SK-N-SH (cell line): ENCODE measurements around the gene COL5A1. TPM values are rescaled to one million over a fixed set of nuclear protein-coding genes. Genes with fewer than 3 reads are reported as not detected.
A peak's percentile ranks its signal among the peaks of the same experiment; 100 is the strongest.

Experiments used
- CTCF ChIA-PET: fragments of 300-600, 350-600 bp; formaldehyde crosslinking; extraction: SDS; loops from one replicate; lab custom pipeline; 2021; lab: Yijun Ruan, JAX
- POLR2A ChIA-PET: fragments of 350-600 bp; sonication (Branson Sonifier 250); formaldehyde crosslinking; extraction: SDS; loops from one replicate; lab custom pipeline; 2020; ENCODE audit warnings: antibody characterized with exemption, inconsistent platforms; lab: Yijun Ruan, JAX
- DNase-seq: peaks from one replicate; pipeline ENCODE4 v3.0.0; 2012
- H2AFZ ChIP-seq: fragments of 200-600 bp; sonication (generic); 2 replicates; pipeline ENCODE4 v1.8.1; 2016; ENCODE audit warnings: antibody characterized with exemption, mild to moderate bottlenecking, low read depth
- H3F3A ChIP-seq: fragments of 200-600 bp; sonication (generic); replicated peaks from 2 replicates; pipeline ENCODE3; 2016; ENCODE audit warnings: antibody characterized with exemption, mild to moderate bottlenecking; ENCODE audit not compliant: insufficient read depth
- H3K27ac ChIP-seq, 2 experiments: fragments of 200-500 bp in 1 of 2; fragments of 200-600 bp in 1 of 2; sonication (Bioruptor generic) in 1 of 2; sonication (generic), shearing (Covaris generic) in 1 of 2; 2 replicates each; pipeline versions ENCODE4 v1.5.1 to v1.6.1; 2014 to 2016; ENCODE audit warnings: low read depth in 2 of 2, inconsistent platforms in 1 of 2, low read length in 1 of 2, mild to moderate bottlenecking in 1 of 2, mixed read lengths in 1 of 2
- H3K27me3 ChIP-seq: fragments of 200-600 bp; sonication (generic), shearing (Covaris generic); 2 replicates; pipeline ENCODE4 v1.6.1; 2016; ENCODE audit warnings: mixed run types; ENCODE audit not compliant: insufficient read depth
- H3K36me3 ChIP-seq, 2 experiments: fragments of 200-500 bp in 1 of 2; fragments of 200-600 bp in 1 of 2; sonication (Bioruptor generic) in 1 of 2; sonication (generic) in 1 of 2; replicated peaks in 1 of 2; 2 replicates each; pipeline versions ENCODE3 to v1.5.1; 2014 to 2016; ENCODE audit warnings: low read length in 1 of 2, mild to moderate bottlenecking in 1 of 2; ENCODE audit not compliant: insufficient read depth in 2 of 2, control insufficient read depth in 1 of 2
- H3K4me1 ChIP-seq, 2 experiments: fragments of 200-500 bp in 1 of 2; fragments of 200-600 bp in 1 of 2; sonication (Bioruptor generic) in 1 of 2; sonication (generic), shearing (Covaris generic) in 1 of 2; 2 replicates each; pipeline versions ENCODE4 v1.5.1 to v1.6.1; 2014 to 2016; ENCODE audit warnings: low read depth in 1 of 2, low read length in 1 of 2, mixed run types in 1 of 2; ENCODE audit not compliant: insufficient read depth in 2 of 2, control insufficient read depth in 1 of 2
- H3K4me2 ChIP-seq: fragments of 200-600 bp; sonication (generic), shearing (Covaris generic); 2 replicates; pipeline ENCODE4 v1.6.1; 2017; ENCODE audit warnings: mixed run types
- H3K4me3 ChIP-seq, 2 experiments: fragments of 200-500 bp in 1 of 2; fragments of 200-600 bp in 1 of 2; sonication (Bioruptor generic) in 1 of 2; sonication (generic), shearing (Covaris generic) in 1 of 2; 2 replicates each; pipeline versions ENCODE4 v1.5.1 to v1.8.1; 2014 to 2016; ENCODE audit warnings: low read depth in 2 of 2, inconsistent platforms in 1 of 2, low read length in 1 of 2, mild to moderate bottlenecking in 1 of 2, mixed read lengths in 1 of 2, moderate library complexity in 1 of 2
- H3K79me2 ChIP-seq: fragments of 200-600 bp; sonication (generic); 2 replicates; pipeline ENCODE4 v1.8.1; 2017; ENCODE audit warnings: mild to moderate bottlenecking; ENCODE audit not compliant: insufficient read depth
- H3K9ac ChIP-seq: fragments of 200-600 bp; sonication (generic); 2 replicates; pipeline ENCODE4 v1.6.1; 2017; ENCODE audit warnings: mixed run types
- H3K9me2 ChIP-seq: fragments of 200-600 bp; sonication (generic); 2 replicates; pipeline ENCODE4 v1.6.1; 2017; ENCODE audit warnings: mixed run types
- H3K9me3 ChIP-seq: fragments of 200-600 bp; sonication (generic); 2 replicates; pipeline ENCODE4 v1.6.1; 2017; ENCODE audit warnings: mixed run types, mild to moderate bottlenecking, moderate library complexity
- H4K20me1 ChIP-seq: fragments of 200-600 bp; sonication (generic); 2 replicates; pipeline ENCODE4 v1.6.1; 2017; ENCODE audit warnings: mild to moderate bottlenecking, mixed run types; ENCODE audit not compliant: insufficient read depth
- CTCF ChIP-seq: fragments of 200-600 bp; sonication (generic); IDR thresholded peaks from 2 replicates; pipeline ENCODE4 v1.6.1; 2017; ENCODE audit warnings: antibody characterized with exemption, mild to moderate bottlenecking, moderate library complexity
- ELF1 ChIP-seq: IDR thresholded peaks from 2 replicates; pipeline ENCODE4 v1.4.0; 2012
- GABPA ChIP-seq: IDR thresholded peaks from 2 replicates; pipeline ENCODE4 v1.4.0; 2012; ENCODE audit warnings: low read depth, mild to moderate bottlenecking
- JUND ChIP-seq: IDR thresholded peaks from 2 replicates; pipeline ENCODE4 v1.4.0; 2012
- MEF2A ChIP-seq: IDR thresholded peaks from 2 replicates; pipeline ENCODE4 v1.4.0; 2012; ENCODE audit warnings: low read depth, borderline replicate concordance
- MXI1 ChIP-seq: IDR thresholded peaks from 2 replicates; pipeline ENCODE4 v1.6.1; 2012; ENCODE audit warnings: mild to moderate bottlenecking, low read depth, low read length, improper control_type of control experiment
- PBX3 ChIP-seq: IDR thresholded peaks from 2 replicates; pipeline ENCODE4; 2012
- POLR2AphosphoS5 ChIP-seq: IDR thresholded peaks from 2 replicates; pipeline ENCODE4 v1.6.1; 2012; ENCODE audit warnings: low read depth, low read length
- RCOR1 ChIP-seq: fragments of 150-350 bp; IDR thresholded peaks from 2 replicates; pipeline ENCODE4 v1.6.1; 2017; ENCODE audit warnings: antibody characterized with exemption, low read length
- SIN3A ChIP-seq: IDR thresholded peaks from 2 replicates; pipeline ENCODE4 v1.6.1; 2012; ENCODE audit warnings: low read depth, mild to moderate bottlenecking, low read length, moderate library complexity, borderline replicate concordance
- TAF1 ChIP-seq: IDR thresholded peaks from 2 replicates; pipeline ENCODE4 v1.6.1; 2012; ENCODE audit warnings: low read depth, mild to moderate bottlenecking, low read length, moderate library complexity, borderline replicate concordance
- TCF12 ChIP-seq: IDR thresholded peaks from 2 replicates; pipeline ENCODE4 v1.4.0; 2012
- whole genome bisulfite sequencing: methylation state at CpG from one replicate; pipeline ENCODE4 v1.1.6; 2017; ENCODE audit warnings: low lambda C conversion rate; 5-methylcytosine and 5-hydroxymethylcytosine counted together
- polyA plus RNA-seq, 3 experiments: library from polyadenylated mRNA; depleted of rRNA; stranded (reverse); fragments of >200 nt; gene quantifications; 2 replicates each; pipeline ENCODE4 v1.2.3, GENCODE V29; 2012
- TF ChIP-seq, protein P1 (sequence below): IDR thresholded peaks from 2 replicates; pipeline ENCODE4 v1.4.0; 2012; ENCODE audit warnings: low read depth
- TF ChIP-seq, protein P2 (sequence below): fragments of 150-350 bp; IDR thresholded peaks from 2 replicates; pipeline ENCODE4 v1.6.1; 2017; ENCODE audit warnings: antibody characterized with exemption, low read length, low read depth, borderline replicate concordance
- TF ChIP-seq, protein P3 (sequence below): fragments of 150-350 bp; IDR thresholded peaks from 2 replicates; pipeline ENCODE4 v1.6.1; 2016; ENCODE audit warnings: mild to moderate bottlenecking, low read depth, low read length

COL5A1 gene
- polyA plus RNA-seq, 1 of the 3 experiments (the other 2 are of a cell fraction) = 73.8 TPM

DNA sequence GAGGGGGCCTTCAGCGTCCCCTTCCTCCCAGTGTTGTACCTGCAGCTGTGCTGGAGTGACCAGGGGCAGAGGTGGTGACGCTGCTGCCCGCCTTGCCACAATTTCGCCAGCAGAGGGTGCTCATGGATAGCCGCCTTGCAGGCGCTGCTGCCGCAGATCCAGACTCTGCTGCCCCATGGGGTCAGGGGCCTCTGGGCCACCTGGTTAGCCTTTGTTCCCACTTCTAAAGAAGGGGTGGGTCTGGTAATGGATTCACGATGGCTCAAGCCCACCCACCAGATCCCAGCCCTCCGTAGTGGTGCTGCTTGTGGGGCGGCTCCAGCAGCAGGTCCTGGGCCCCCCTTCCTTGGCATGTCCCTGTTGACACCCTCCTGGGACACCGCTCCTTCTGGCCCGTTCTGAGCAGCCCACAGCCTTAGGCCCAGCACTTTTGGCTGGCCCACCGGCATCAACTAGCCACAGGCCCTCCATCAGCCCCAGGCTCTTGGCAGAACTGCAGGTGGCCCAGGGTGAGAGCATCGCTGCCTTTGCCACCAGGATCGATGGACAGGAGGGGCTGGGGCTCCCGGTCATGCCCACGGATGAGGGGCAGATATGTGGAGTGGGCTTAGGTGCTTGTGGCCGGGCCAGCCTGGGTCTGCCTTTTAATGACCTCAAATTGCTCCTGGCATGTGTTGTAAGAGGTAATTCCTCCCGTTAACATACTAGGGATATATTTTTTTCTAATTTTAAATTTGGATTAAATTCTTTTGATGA lies 57.2 kb downstream of the COL5A1 start (continued):
- peak; percentile 82 for TF ChIP-seq CTCF
- TF ChIP-seq MEF2A = no peak
- TF ChIP-seq SIN3A = no peak
- TF ChIP-seq TAF1 = no peak
- TF ChIP-seq, protein P1, sequence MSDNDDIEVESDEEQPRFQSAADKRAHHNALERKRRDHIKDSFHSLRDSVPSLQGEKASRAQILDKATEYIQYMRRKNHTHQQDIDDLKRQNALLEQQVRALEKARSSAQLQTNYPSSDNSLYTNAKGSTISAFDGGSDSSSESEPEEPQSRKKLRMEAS = no peak

DNA sequence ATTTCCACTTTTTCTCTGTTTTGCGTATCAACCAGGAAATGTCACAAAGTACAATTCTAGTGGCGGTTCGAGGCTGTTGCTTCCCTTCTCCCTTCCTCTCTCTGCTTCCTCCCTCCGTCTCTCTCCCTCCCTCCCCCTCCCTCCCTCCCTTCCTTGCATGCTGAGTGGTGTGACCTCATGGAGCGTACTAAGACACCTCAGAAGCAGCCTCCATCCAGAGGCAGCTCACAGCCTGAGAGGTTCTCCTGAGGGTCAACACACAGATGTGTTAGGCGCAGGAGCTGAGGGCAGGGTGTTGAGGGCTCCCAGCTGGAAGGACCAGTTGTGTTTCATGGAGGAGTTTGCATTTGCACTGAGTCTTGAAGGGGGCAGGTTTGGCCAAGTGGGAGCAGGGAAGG lies 57.7 kb downstream of the COL5A1 start:
- Histone ChIP-seq H2AFZ (no peak overlapping the region), H3K27me3 (no peaks in the 10 kb centered on the region), H3K9ac (no peak overlapping the region), H3K9me2 (no peaks in the 10 kb centered on the region), H3K4me3 (no peak overlapping the region), H4K20me1 (peaks cover 99% of the 10 kb centered on the region), H3K9me3 (no peaks in the 10 kb centered on the region), H3K4me2 (no peak overlapping the region), H3K4me1 (peaks cover 0 to 7% of the 10 kb centered on the region in 2 experiments; a peak in 1 of 4 replicates), H3K79me2 (peaks cover 100% of the 10 kb centered on the region), H3K36me3 (peaks cover 38 to 43% of the 10 kb centered on the region in 2 experiments), H3F3A (no peaks in the 10 kb centered on the region), H3K27ac (no peak overlapping the region)
- ChIA-PET CTCF (interaction anchor here (0.7 to 15.5 kb wide), 7 partner anchors 10 to 714 kb away, joined by 3 to 348 read pairs (median 5); no protein-coding TSS in a partner anchor), POLR2A (no interaction called here)
- DNase-seq = no peak
- WGBS = 91% methylated on average over 6 of the region's 6 CpGs
- TF ChIP-seq PBX3 (no peak), MEF2A (no peak), ELF1 (no peak), MXI1 (no peak), TCF12 (no peak), JUND (no peak)

- H3K4me2 ChIP-seq = no peak overlapping the region
- no peaks in the 10 kb centered on the region for H3K9me3 ChIP-seq
- H4K20me1 ChIP-seq = peaks cover 99% of the 10 kb centered on the region
- no peaks in the 10 kb centered on the region for H3K9me2 ChIP-seq
- H3K9ac ChIP-seq = no peak overlapping the region
- DNase-seq = no peak
- H3K4me1 ChIP-seq = peaks cover 0 to 18% of the 10 kb centered on the region in 2 experiments; a peak in 2 of 4 replicates
- 94% methylated on average over 30 of the region's 30 CpGs for WGBS
- H3K27me3 ChIP-seq = no peaks in the 10 kb centered on the region
- H3K27ac ChIP-seq = no peak overlapping the region
- no peak overlapping the region for H3K4me3 ChIP-seq
- peaks cover 45 to 46% of the 10 kb centered on the region in 2 experiments for H3K36me3 ChIP-seq
- peaks cover 100% of the 10 kb centered on the region for H3K79me2 ChIP-seq
- H3F3A ChIP-seq = peaks cover 3% of the 10 kb centered on the region
- CTCF ChIA-PET = interaction anchor here (0.8 to 15.5 kb wide), 5 partner anchors 11 to 251 kb away, joined by 3 to 348 read pairs (median 5); no protein-coding TSS in a partner anchor
- POLR2A ChIA-PET = no interaction called here
- H2AFZ ChIP-seq = no peak overlapping the region
- TF ChIP-seq GABPA (no peak), PBX3 (no peak), RCOR1 (no peak), POLR2AphosphoS5 (no peak)
- TF ChIP-seq, protein P1 = no peak
- TF ChIP-seq, protein P2, sequence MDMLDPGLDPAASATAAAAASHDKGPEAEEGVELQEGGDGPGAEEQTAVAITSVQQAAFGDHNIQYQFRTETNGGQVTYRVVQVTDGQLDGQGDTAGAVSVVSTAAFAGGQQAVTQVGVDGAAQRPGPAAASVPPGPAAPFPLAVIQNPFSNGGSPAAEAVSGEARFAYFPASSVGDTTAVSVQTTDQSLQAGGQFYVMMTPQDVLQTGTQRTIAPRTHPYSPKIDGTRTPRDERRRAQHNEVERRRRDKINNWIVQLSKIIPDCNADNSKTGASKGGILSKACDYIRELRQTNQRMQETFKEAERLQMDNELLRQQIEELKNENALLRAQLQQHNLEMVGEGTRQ = no peak
- TF ChIP-seq, protein P3, sequence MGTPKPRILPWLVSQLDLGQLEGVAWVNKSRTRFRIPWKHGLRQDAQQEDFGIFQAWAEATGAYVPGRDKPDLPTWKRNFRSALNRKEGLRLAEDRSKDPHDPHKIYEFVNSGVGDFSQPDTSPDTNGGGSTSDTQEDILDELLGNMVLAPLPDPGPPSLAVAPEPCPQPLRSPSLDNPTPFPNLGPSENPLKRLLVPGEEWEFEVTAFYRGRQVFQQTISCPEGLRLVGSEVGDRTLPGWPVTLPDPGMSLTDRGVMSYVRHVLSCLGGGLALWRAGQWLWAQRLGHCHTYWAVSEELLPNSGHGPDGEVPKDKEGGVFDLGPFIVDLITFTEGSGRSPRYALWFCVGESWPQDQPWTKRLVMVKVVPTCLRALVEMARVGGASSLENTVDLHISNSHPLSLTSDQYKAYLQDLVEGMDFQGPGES = no peak
These were observed 59.2 kb downstream of the COL5A1 start for GRCh38 chr9:134700636-134701350.
